MM.1S (cell line): ENCODE results near the gene TGM3.

Experiments
- EZH2 ChIP-seq: fragments of 300-600 bp; sonication (generic); optimal IDR thresholded peaks from 2 replicates; pipeline ENCODE3; 2017; ENCODE audit warnings: low read depth, mild to moderate bottlenecking, antibody characterized with exemption, low read length, mixed read lengths
- EZH2phosphoT487 ChIP-seq: fragments of 300-600 bp; sonication (generic); IDR thresholded peaks from 2 replicates; pipeline ENCODE4 v1.6.1; 2018; ENCODE audit warnings: antibody characterized with exemption, low read length
- TF ChIP-seq, protein P1 (sequence below): fragments of 300-600 bp; sonication (generic); IDR thresholded peaks from 2 replicates; pipeline ENCODE4 v1.5.1; 2016; ENCODE audit warnings: antibody characterized with exemption, low read length, mixed read lengths

GRCh38 chr20:2264118-2264517 is 31.7 kb upstream of the TGM3 start:
- TF ChIP-seq, protein P1, sequence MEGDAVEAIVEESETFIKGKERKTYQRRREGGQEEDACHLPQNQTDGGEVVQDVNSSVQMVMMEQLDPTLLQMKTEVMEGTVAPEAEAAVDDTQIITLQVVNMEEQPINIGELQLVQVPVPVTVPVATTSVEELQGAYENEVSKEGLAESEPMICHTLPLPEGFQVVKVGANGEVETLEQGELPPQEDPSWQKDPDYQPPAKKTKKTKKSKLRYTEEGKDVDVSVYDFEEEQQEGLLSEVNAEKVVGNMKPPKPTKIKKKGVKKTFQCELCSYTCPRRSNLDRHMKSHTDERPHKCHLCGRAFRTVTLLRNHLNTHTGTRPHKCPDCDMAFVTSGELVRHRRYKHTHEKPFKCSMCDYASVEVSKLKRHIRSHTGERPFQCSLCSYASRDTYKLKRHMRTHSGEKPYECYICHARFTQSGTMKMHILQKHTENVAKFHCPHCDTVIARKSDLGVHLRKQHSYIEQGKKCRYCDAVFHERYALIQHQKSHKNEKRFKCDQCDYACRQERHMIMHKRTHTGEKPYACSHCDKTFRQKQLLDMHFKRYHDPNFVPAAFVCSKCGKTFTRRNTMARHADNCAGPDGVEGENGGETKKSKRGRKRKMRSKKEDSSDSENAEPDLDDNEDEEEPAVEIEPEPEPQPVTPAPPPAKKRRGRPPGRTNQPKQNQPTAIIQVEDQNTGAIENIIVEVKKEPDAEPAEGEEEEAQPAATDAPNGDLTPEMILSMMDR: no peak
- TF ChIP-seq EZH2phosphoT487 (no peak), EZH2 (no peak)
